SK-MEL-5 (cell line): ENCODE measurements around the gene NHERF2. TPM values are rescaled to one million over a fixed set of nuclear protein-coding genes. Genes with fewer than 3 reads are reported as not detected.

Experiments used
- DNase-seq: peaks from one replicate; pipeline ENCODE4 v3.0.0-alpha.2; 2016; ENCODE audit warnings: low read depth, low spot score
- in situ Hi-C: cut with HindIII; loops from 2 replicates; pipeline ENCODE4 v1.10.0; 2016; ENCODE audit warnings: low sequenced_read_pairs, high pct_unique_total_duplicates, low pct_unique_long_range_greater_than_20kb
- total RNA-seq: library from RNA; depleted of rRNA; stranded (reverse); fragments of >200 nt; shearing (Covaris generic); gene quantifications from 2 replicates; pipeline ENCODE4 v1.2.3, GENCODE V29; 2014

The NHERF2 gene
- total RNA-seq, 1 experiment from 2014 or later: 9.3 TPM

- in situ Hi-C loops: no loop called here
- peak; percentile 28 for DNase-seq
Measured at GRCh38 chr16:2016407-2016922, 10.2 kb upstream of the NHERF2 start.

- no peak for DNase-seq
- in situ Hi-C loops: no loop called here
Measured at GRCh38 chr16:2019518-2019920, 7.2 kb upstream of the NHERF2 start, which contains the start of gene NPW. NPW (plus strand) TSS chr16:2019785.

GRCh38 chr16:2019921-2020831, 6.5 kb upstream of the NHERF2 start:
- in situ Hi-C loops: no loop called here
- DNase-seq: no peak

GRCh38 chr16:2022723-2023091, 4.0 kb upstream of the NHERF2 start:
- DNase-seq: peak; percentile 55
- in situ Hi-C loops: no loop called here

- in situ Hi-C loops: no loop called here
- peak; percentile 83 for DNase-seq
Measured at GRCh38 chr16:2023092-2024031, 3.3 kb upstream of the NHERF2 start.

- in situ Hi-C loops: no loop called here
- DNase-seq: no peak
Measured at GRCh38 chr16:2024032-2024420, 2.7 kb upstream of the NHERF2 start.

GRCh38 chr16:2025251-2025650, 1.5 kb upstream of the NHERF2 start:
- no peak for DNase-seq
- in situ Hi-C loops: no loop called here

GRCh38 chr16:2025878-2026460, 733 bp upstream of the NHERF2 start:
- DNase-seq: no peak
- in situ Hi-C loops: no loop called here

- in situ Hi-C loops: no loop called here
- no peak for DNase-seq
Measured at GRCh38 chr16:2027024-2028010, 615 bp downstream of the NHERF2 start.

- in situ Hi-C loops: no loop called here
- DNase-seq: no peak
Measured at GRCh38 chr16:2028146-2028545, 1.4 kb downstream of the NHERF2 start.

GRCh38 chr16:2028620-2029220, 2.0 kb downstream of the NHERF2 start:
- no peak for DNase-seq
- in situ Hi-C loops: no loop called here

- DNase-seq: no peak
- in situ Hi-C loops: no loop called here
Measured at GRCh38 chr16:2029350-2029749, 2.6 kb downstream of the NHERF2 start.

- in situ Hi-C loops: no loop called here
- DNase-seq: no peak
Measured at GRCh38 chr16:2030036-2030435, 3.3 kb downstream of the NHERF2 start.

- in situ Hi-C loops: no loop called here
- DNase-seq: no peak
Measured at GRCh38 chr16:2031081-2031577, 4.4 kb downstream of the NHERF2 start.

- no peak for DNase-seq
- in situ Hi-C loops: no loop called here
Measured at GRCh38 chr16:2032285-2033056, 5.8 kb downstream of the NHERF2 start.
